LNCaP clone FGC (cell line): ENCODE data around the gene FAHD1.

Experiments used
- DNase-seq: peaks from one replicate; pipeline ENCODE4 v3.0.0-alpha.2; 2011; ENCODE audit warnings: low read depth
- H3K4me3 ChIP-seq: 2 replicates; pipeline ENCODE4 v1.5.1; 2011; ENCODE audit warnings: mild to moderate bottlenecking, low read depth, low read length, control low read depth
- TF ChIP-seq, protein P1 (sequence below): IDR thresholded peaks from 2 replicates; pipeline ENCODE4 v1.5.1; 2012; ENCODE audit warnings: mild to moderate bottlenecking; ENCODE audit not compliant: control insufficient read depth, insufficient read depth; ENCODE audit errors: extremely low read depth

Gene FAHD1

DNA sequence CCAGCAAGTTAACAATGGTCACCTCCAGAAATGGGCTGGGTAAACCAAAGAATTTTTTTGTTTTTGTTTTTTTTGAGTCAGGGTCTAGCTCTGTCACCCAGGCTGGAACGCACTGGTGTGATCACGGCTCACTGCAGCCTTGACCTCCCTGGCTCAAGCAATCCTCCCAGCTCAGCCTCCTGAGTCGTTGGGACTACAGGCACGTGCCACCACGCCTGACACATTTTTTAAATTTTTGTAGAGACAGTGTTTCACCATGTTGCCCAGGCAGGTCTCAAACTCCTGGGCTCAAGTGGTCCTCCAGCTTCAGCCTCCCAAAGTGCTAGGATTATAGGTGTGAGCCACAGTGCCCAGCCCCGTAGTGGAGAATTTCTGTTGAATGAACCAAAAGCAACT is 46.3 kb upstream of the FAHD1 start:
- peak overlapping the region; percentile 73 for H3K4me3 ChIP-seq
- TF ChIP-seq, protein P1, sequence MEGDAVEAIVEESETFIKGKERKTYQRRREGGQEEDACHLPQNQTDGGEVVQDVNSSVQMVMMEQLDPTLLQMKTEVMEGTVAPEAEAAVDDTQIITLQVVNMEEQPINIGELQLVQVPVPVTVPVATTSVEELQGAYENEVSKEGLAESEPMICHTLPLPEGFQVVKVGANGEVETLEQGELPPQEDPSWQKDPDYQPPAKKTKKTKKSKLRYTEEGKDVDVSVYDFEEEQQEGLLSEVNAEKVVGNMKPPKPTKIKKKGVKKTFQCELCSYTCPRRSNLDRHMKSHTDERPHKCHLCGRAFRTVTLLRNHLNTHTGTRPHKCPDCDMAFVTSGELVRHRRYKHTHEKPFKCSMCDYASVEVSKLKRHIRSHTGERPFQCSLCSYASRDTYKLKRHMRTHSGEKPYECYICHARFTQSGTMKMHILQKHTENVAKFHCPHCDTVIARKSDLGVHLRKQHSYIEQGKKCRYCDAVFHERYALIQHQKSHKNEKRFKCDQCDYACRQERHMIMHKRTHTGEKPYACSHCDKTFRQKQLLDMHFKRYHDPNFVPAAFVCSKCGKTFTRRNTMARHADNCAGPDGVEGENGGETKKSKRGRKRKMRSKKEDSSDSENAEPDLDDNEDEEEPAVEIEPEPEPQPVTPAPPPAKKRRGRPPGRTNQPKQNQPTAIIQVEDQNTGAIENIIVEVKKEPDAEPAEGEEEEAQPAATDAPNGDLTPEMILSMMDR: no peak
- DNase-seq: no peak

DNA sequence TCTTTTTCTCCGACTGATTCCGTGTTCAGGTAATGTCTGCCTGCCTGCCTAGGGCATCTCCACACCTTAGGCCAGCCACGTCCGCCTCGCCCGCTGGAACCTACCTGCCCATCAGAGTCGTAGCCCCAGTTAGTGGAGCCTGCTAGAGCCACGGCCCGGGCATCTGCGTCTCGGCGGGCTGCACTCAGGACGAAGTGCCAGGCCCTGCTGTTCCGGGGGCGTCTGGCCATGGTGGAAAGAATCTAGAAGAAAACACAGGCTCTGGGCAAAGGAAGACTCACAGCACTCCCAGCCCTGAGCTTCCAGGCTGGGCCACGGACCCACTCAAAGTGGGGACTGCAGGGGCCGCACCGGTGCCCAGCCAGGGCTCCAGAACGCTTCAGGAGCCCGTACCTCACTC is 45.8 kb upstream of the FAHD1 start:
- DNase-seq: no peak
- TF ChIP-seq, protein P1: no peak
- H3K4me3 ChIP-seq: peak overlapping the region; percentile 73

DNA sequence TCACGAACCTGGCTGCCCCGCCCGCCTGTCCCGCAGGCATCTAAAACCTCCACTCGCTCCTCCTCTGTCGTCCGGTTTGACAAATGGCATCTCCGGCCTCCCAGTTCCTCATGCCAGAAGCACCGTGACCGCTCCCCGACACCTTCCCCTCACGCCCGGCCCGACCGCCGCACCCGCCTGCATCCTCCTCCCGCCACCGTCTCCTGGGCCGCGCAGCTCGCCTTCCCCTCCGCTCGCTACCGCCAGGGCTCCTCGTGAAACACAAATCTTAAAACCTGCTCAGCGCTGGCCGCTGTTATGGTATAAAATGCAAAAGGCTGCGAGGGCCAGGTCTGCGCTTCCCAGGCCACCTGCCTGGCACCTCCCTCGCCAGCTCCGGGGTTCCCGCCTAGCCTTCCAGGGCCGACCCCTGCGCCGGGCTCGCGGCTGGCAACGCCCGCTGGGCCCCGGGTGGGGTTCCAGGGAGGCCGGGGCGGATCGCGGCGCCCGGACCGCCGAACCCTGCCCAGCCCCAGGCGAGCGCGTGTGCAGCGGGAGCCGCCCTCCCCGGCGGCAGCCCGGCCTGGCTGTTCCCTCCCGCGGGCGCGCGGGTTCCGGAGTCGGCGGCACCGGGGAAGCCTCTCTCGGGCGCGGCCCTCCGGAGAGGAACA is 45.1 kb upstream of the FAHD1 start:
- DNase-seq: no peak
- TF ChIP-seq, protein P1: no peak

DNA sequence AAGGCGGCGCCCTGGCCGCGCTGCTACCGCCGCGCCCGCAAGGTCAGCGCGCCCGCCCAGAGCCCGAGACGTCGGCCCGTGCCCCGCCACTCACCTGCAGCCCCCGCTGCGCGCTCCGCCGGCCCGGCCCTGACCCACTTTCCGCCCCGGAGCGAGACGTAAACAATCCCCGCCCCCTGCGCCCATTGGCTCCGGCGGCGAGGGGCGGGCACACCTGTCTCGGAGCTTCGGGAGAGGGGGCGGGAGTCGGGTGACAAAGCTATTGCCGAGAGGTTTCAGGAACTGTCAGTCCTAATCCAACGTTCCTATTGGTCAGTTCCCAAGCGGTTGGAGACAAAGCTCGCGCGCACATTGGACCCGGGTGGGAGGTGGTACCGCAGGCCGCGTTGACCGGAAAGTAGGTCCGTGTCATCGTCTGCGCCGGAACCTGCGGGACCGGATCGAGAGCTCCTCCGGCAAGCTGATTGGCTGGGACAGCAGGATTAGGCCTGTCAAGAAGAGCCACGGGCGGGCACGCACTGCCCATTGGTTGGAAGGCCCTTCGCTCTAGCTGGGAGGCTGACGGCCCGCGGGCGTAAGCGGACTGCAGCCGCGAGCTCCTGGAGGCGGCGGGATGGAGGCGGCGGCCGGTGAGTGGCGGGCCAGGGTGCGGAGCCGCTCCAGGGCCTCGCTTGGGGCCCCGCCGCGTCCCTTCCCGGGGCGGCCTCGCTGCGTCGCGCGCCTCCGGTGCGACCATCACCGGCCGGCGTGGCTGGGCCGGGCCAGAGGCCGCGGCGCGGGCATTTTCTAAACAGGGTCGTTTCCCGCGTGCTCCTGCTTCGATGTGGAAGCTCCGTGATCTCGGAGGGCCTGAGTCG is 44.4 kb upstream of the FAHD1 start, which contains the start of the genes NUBP2 and SPSB3:
Gene NUBP2, plus strand, starts transcription at position 553 of the 857 bp plus-strand sequence. Its CDS starts 61 bp downstream, at position 614.
Gene SPSB3, minus strand, starts transcription at position 164 of the 857 bp plus-strand sequence. CDS start 1,088 bp downstream, outside the sequence.
- TF ChIP-seq, protein P1: no peak
- H3K4me3 ChIP-seq: peak within 1 kb of the TSS; percentile 73
- DNase-seq: peak; percentile 100

More for the DNA sequence above, 45.1 kb upstream of the FAHD1 start:
- peak overlapping the region; percentile 73 for H3K4me3 ChIP-seq

DNA sequence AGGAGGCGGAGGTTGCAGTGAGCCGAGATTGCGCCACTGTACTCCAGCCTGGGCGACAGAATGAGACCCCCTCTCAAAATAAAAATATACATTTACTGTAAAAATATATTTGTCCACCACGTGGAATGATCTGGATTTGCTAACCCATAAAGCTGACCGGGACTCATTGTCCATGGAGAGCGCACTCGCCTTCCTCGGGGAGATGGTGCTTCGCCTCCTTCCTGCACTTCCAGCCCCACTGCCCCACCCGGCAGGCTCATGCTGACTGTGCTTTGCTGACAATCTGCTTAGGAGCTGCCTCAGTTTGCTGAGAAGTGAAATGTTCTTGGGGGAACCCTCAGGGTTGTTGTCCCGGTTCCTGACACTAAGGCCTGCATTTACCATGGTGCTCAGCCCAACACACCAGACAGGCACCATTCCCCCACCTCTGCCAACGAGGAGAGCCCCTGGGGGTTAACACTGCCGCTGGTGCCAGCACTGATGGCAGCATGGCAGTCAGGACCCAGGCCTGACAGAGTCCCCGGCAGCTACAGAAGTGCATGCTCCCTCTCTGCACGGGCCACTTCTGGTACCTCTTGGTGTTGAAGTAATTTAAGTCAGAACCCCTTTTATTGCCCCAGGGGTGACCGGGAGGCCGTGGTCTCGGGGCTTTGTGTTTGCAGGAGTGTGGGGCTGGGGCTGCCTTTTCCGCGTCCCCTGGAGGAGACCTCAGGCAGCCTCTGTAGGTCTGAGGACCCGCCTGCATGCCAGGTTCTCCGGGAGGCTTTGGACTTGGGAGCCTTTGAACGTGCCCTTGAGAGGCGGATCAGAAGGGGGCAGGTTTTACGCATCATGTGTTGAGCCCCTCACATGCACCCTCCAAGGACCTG is 41.8 kb upstream of the FAHD1 start:
- H3K4me3 ChIP-seq: no peak overlapping the region
- TF ChIP-seq, protein P1: no peak
- DNase-seq: no peak

DNA sequence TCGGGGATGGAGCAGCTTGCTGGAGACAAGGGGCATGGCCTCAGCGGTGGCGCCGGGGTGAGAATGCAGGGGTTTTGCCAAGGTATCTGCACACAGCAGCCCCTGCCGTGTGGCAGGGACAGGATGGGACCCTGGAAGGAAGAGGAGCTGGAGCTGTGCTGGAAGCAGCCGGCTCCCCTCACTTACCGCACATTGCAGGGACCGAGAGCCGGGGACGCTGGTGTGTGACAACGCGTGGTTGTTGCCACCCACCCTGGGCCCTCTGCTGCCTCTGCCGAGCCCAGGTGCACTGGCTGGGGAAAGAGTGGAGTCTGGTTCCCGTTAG is 41.2 kb upstream of the FAHD1 start:
- DNase-seq: no peak
- H3K4me3 ChIP-seq: no peak overlapping the region
- TF ChIP-seq, protein P1: no peak
